Upper lobe of left lung (tissue), 4 donors: Measurements from ENCODE around the gene FLNB.

Experiments used
- CTCF ChIP-seq, 6 experiments: fragments of 450-650 bp in 4 of 6; fragments of 200-600 bp in 2 of 6; sonication (generic) in 2 of 6; IDR thresholded peaks; one replicate each; pipeline ENCODE4 v1.5.1; 2016 to 2019; ENCODE audit warnings: antibody characterized with exemption in 6 of 6
- EP300 ChIP-seq, 4 donors: sonication (generic); formaldehyde crosslinking; IDR thresholded peaks; one replicate each; pipeline ENCODE4 v1.5.1; 2017; ENCODE audit warnings: antibody characterized with exemption in 4 of 4, control low read depth in 2 of 4
- POLR2A ChIP-seq, 4 donors: fragments of 450-650 bp; IDR thresholded peaks; one replicate each; pipeline ENCODE4 v1.5.1; 2016 to 2017; ENCODE audit warnings: antibody characterized with exemption in 4 of 4, mild to moderate bottlenecking in 2 of 4
- POLR2AphosphoS5 ChIP-seq, 2 donors: sonication (generic); formaldehyde crosslinking; IDR thresholded peaks; one replicate each; pipeline ENCODE4 v1.5.1; 2017; ENCODE audit warnings: antibody characterized with exemption in 2 of 2

GRCh38 chr3:58198804-58199203 is 190.6 kb downstream of the FLNB start:
- no peak for TF ChIP-seq POLR2AphosphoS5 (IDR thresholded peaks at IDR 0.05)
- no peak for TF ChIP-seq CTCF (IDR thresholded peaks at IDR 0.05)
- TF ChIP-seq POLR2A (IDR thresholded peaks at IDR 0.05): no peak
- TF ChIP-seq EP300 (IDR thresholded peaks at IDR 0.05): no peak
